PFSK-1 (cell line): ENCODE data around the gene GGA1.

Source experiments
- FOXP2 ChIP-seq: optimal IDR thresholded peaks from 2 replicates; pipeline ENCODE3; 2011; ENCODE audit warnings: borderline replicate concordance, control low read depth, inconsistent platforms; ENCODE audit not compliant: insufficient read depth; ENCODE audit errors: extremely low read length, extremely low read depth
- POLR2AphosphoS5 ChIP-seq: IDR thresholded peaks from 2 replicates; pipeline ENCODE4 v1.6.1; 2012; ENCODE audit warnings: low read depth, mild to moderate bottlenecking, control low read depth, low read length, moderate library complexity
- SIN3A ChIP-seq: IDR thresholded peaks from 2 replicates; pipeline ENCODE4 v1.6.1; 2012; ENCODE audit warnings: mild to moderate bottlenecking, low read length, moderate library complexity, borderline replicate concordance; ENCODE audit not compliant: insufficient read depth
- TAF1 ChIP-seq: IDR thresholded peaks from 2 replicates; pipeline ENCODE4 v1.6.1; 2012; ENCODE audit warnings: low read length, control low read depth, borderline replicate concordance; ENCODE audit not compliant: insufficient read depth
- TF ChIP-seq, protein P1 (sequence below), 2 experiments: IDR thresholded peaks; 2 replicates each; pipeline versions ENCODE4 v1.6.1 to v1.8.0; 2011 to 2012; ENCODE audit warnings: low read depth in 2 of 2, low read length in 2 of 2, control low read depth in 1 of 2, inconsistent platforms in 1 of 2, mild to moderate bottlenecking in 1 of 2, moderate library complexity in 1 of 2; ENCODE audit not compliant: insufficient read depth in 1 of 2

The GGA1 gene

DNA sequence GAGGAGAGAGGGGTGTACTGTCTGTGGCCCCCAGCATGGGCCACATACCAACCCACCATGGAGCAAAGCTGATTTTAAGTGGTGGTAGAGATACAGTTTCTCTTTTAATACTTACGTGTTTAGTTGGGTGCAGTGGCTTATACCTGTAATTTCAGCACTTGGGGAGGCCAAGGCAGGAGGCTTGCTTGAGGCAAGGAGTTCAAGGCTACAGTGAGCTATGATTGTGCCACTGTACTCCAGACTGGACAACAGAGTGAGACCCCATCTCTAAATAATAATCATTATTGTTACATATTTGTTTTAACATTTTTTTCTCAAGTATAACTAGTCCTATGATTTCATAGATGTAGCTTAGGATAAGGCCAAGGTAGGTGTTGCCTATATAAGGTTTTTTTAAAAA lies 8.8 kb downstream of the GGA1 start:
- no peak for TF ChIP-seq FOXP2
- no peak for TF ChIP-seq TAF1
- TF ChIP-seq SIN3A = no peak
- TF ChIP-seq POLR2AphosphoS5 = no peak

DNA sequence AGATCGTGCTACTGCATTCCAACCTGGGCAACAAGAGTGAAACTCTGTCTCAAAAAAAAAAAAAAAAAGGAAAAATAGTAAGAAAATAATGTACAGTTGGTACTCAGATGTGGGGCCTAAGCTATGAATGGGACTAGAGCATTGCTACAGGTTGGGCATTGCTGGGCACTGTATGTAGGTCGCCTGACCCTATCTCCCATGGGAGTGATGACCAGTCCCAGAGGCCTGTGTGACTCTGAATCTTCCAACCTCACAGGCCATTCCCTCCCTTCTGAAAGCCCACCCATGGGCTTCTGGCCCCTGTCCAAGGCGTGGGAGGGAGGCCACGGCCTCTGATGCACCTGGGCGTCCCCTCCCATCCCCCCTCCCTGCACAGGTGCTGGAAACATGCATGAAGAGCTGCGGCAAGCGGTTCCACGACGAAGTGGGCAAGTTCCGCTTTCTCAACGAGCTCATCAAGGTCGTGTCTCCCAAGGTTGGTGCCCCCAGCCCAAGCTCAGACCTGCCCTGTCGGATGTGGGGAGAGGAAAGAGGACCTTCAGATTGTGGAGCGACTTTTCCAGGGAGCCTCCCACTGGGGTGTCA lies 9.5 kb downstream of the GGA1 start:
- TF ChIP-seq, protein P1, sequence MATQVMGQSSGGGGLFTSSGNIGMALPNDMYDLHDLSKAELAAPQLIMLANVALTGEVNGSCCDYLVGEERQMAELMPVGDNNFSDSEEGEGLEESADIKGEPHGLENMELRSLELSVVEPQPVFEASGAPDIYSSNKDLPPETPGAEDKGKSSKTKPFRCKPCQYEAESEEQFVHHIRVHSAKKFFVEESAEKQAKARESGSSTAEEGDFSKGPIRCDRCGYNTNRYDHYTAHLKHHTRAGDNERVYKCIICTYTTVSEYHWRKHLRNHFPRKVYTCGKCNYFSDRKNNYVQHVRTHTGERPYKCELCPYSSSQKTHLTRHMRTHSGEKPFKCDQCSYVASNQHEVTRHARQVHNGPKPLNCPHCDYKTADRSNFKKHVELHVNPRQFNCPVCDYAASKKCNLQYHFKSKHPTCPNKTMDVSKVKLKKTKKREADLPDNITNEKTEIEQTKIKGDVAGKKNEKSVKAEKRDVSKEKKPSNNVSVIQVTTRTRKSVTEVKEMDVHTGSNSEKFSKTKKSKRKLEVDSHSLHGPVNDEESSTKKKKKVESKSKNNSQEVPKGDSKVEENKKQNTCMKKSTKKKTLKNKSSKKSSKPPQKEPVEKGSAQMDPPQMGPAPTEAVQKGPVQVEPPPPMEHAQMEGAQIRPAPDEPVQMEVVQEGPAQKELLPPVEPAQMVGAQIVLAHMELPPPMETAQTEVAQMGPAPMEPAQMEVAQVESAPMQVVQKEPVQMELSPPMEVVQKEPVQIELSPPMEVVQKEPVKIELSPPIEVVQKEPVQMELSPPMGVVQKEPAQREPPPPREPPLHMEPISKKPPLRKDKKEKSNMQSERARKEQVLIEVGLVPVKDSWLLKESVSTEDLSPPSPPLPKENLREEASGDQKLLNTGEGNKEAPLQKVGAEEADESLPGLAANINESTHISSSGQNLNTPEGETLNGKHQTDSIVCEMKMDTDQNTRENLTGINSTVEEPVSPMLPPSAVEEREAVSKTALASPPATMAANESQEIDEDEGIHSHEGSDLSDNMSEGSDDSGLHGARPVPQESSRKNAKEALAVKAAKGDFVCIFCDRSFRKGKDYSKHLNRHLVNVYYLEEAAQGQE (IDR thresholded peaks at IDR 0.05; ENCODE audit: insufficient read depth in 1 of 2, low read depth in 2 of 2, low read length in 2 of 2) = no peak
- TF ChIP-seq SIN3A (no peak), FOXP2 (no peak), TAF1 (no peak), POLR2AphosphoS5 (no peak)

DNA sequence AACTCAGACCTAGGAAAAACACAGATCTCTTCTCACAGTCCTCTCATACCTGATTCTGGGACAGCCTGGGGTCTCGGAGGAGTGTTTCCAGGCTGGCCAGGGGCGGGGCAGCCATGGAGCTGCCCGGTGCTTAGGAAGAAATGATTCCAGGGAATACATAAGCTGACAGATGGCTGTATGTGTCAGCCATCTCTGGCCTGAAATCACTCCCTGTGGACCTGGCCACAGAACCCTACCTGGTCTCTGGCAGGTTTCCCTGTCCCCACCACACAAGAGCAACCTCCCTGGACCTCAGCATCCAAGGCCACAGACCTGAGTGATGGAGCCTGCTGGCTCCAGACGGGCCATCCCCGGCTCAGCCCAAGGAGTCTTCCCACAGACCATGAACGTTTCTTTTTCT lies 10.0 kb downstream of the GGA1 start:
- TF ChIP-seq SIN3A (no peak), POLR2AphosphoS5 (no peak), TAF1 (no peak), FOXP2 (no peak)
- TF ChIP-seq, protein P1 (IDR thresholded peaks at IDR 0.05; ENCODE audit: insufficient read depth in 1 of 2, low read depth in 2 of 2, low read length in 2 of 2) = no peak

DNA sequence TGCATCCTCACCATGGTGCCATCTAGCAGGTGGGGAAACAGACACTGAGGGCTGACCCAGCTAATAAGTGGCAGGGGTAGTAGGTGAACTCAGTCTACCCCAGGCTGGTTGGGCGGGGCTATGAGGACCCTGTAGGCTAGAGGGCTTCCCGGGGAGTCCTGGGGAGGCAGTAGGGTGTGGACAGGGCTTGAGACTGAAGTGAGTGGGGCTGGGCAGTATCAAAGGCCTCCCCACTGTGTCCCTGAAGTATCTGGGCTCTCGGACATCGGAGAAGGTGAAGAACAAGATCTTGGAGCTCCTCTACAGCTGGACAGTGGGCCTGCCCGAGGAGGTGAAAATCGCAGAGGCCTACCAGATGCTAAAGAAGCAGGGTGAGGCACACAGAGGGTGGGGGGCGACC lies 11.4 kb downstream of the GGA1 start:
- no peak for TF ChIP-seq SIN3A
- no peak for TF ChIP-seq TAF1
- TF ChIP-seq, protein P1 (IDR thresholded peaks at IDR 0.05; ENCODE audit: insufficient read depth in 1 of 2, low read depth in 2 of 2, low read length in 2 of 2) = no peak
- TF ChIP-seq POLR2AphosphoS5 = no peak
- TF ChIP-seq FOXP2 = no peak

DNA sequence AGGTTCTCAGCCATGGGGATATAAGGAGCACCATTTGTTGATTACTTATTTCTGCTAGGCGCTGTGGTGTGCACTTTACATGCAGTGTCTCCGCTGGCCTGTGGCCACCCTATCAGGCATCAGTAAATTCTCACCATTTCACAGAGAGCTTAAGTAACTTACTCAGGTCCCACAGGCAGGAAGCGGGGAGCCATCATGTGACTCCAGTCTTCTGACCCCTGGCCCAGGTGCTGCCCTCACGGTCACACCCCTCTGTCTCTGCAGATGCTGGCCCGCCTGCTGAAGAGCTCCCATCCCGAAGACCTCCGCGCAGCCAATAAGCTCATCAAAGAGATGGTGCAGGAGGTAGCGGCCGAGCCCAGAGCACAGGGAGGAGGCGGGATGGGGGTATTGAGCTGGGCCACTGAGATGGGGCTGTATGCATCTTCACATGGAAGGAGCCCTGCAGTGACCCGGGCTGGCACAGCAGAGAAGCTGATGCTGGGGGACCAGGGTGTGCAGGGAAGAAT lies 12.8 kb downstream of the GGA1 start:
- no peak for TF ChIP-seq TAF1
- TF ChIP-seq, protein P1 (IDR thresholded peaks at IDR 0.05; ENCODE audit: insufficient read depth in 1 of 2, low read depth in 2 of 2, low read length in 2 of 2) = no peak
- no peak for TF ChIP-seq SIN3A
- no peak for TF ChIP-seq POLR2AphosphoS5
- TF ChIP-seq FOXP2 = no peak
